Subcutaneous adipose tissue (tissue), 4 donors: ENCODE measurements around the gene ZMIZ1. TPM values are rescaled to one million over a fixed set of nuclear protein-coding genes. Genes with fewer than 3 reads are reported as not detected.

Experiments used
- CTCF ChIP-seq: fragments of 450-650 bp; IDR thresholded peaks from one replicate; pipeline ENCODE4 v1.5.1; 2016; ENCODE audit warnings: low read depth, mild to moderate bottlenecking, control low read depth, antibody characterized with exemption, moderate library complexity
- total RNA-seq, 4 donors: library from RNA; depleted of rRNA; stranded (reverse); fragments of >200 nt; gene quantifications; one replicate each; pipeline ENCODE4 v1.1.0, GENCODE V29; 2016

ZMIZ1 gene
- total RNA-seq, 4 donors from 2014 or later = 38.1 to 70.6 (median 51.4) TPM

GRCh38 chr10:79103129-79103528, 34.4 kb downstream of the ZMIZ1 start:
- no peak for TF ChIP-seq CTCF

GRCh38 chr10:79103585-79103984, 34.8 kb downstream of the ZMIZ1 start:
- no peak for TF ChIP-seq CTCF

GRCh38 chr10:79105150-79105739, 36.5 kb downstream of the ZMIZ1 start:
- TF ChIP-seq CTCF = no peak

GRCh38 chr10:79105818-79106217, 37.1 kb downstream of the ZMIZ1 start:
- TF ChIP-seq CTCF = no peak

GRCh38 chr10:79106256-79107050, 37.7 kb downstream of the ZMIZ1 start:
- no peak for TF ChIP-seq CTCF

GRCh38 chr10:79107736-79108264, 39.0 kb downstream of the ZMIZ1 start:
- TF ChIP-seq CTCF = no peak

GRCh38 chr10:79108728-79109127, 40.0 kb downstream of the ZMIZ1 start:
- TF ChIP-seq CTCF = no peak
